ENCODE data around the gene MYOZ2.

Gene MYOZ2

DNA sequence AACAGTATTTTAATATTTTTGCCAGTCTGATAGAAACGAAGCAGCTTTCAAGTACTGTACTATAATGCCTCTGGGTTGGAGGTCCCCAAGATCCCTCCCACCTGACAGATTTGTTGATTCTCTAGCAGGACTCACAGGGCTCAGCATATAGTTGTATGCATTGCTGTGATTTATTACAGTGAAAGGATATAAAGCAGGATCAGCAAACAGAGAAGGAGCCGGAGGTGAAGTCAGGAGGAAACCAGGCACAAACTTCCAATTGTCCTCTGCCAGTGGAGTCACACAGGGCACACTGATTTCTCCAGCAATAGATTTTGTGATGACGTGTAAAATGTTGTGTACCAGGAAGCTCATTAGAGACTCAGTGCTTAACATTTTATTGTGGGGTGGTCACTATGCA lies 95.9 kb downstream of the MYOZ2 start:
- TF ChIP-seq, protein P1, sequence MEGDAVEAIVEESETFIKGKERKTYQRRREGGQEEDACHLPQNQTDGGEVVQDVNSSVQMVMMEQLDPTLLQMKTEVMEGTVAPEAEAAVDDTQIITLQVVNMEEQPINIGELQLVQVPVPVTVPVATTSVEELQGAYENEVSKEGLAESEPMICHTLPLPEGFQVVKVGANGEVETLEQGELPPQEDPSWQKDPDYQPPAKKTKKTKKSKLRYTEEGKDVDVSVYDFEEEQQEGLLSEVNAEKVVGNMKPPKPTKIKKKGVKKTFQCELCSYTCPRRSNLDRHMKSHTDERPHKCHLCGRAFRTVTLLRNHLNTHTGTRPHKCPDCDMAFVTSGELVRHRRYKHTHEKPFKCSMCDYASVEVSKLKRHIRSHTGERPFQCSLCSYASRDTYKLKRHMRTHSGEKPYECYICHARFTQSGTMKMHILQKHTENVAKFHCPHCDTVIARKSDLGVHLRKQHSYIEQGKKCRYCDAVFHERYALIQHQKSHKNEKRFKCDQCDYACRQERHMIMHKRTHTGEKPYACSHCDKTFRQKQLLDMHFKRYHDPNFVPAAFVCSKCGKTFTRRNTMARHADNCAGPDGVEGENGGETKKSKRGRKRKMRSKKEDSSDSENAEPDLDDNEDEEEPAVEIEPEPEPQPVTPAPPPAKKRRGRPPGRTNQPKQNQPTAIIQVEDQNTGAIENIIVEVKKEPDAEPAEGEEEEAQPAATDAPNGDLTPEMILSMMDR (conservative IDR thresholded peaks at IDR 0.05) = no peak

DNA sequence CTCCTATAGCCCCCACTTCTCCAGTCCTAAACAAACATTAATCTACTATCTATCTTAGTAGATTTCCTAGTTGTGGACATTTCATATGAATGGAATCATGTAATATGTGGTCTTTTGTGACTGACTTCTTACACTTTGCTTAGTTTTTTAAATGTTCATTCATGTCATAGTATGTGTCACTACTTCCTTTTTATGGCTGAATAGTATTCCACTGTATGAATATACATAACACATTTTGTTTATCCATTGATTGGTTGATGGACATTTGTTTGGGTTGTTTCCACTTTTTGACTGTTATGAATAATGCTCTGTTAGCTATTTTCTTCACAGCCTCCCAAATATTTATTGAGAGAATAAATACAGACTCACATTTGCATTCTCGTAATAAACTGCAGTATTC lies 96.7 kb downstream of the MYOZ2 start:
- TF ChIP-seq, protein P1 (conservative IDR thresholded peaks at IDR 0.05) = no peak
- no peak overlapping the region for H3K27ac ChIP-seq

More for the DNA sequence above, 95.9 kb downstream of the MYOZ2 start:
- peak overlapping the region; percentile 38; the same call in 1 of the 2 replicates for H3K27ac ChIP-seq

DNA sequence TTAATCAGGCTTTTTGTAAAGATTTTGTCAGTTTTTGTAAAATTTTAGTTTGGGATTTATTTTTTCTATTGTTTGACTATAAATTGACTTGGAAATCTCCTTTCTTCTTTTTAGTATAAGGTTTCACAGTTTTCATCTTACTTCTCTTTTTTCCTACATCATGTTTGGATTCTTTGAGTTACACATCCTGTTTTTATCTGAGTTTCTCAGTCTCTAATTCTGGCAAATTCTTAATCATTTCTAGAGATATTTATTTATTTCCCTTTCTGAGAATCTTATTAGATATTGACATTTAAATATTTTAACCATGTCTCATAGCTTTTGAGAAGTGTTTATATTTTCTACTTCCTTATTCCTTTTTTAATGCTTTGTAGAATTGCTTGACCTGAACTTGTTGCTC lies 97.6 kb downstream of the MYOZ2 start:
- no peak overlapping the region for H3K27ac ChIP-seq
- TF ChIP-seq, protein P1 (conservative IDR thresholded peaks at IDR 0.05) = no peak

DNA sequence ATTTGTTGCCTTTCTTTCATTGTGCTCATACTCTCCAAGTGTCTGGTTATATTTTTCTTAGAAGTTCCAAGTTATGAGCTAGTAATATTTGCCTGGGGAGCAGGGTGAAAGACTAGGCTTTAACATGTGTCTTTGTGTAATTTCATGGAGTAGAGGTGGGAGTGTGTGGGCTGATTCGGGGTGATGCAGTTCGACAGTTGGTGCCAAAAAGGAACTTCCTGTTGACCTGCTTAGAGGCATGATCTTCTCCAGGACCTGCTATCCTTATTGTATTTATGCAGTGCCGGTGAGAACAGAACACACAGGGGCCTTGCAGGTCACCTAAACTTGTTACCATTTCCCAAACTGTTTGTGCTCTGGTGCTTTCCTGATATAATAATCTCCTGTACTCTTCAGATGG lies 98.1 kb downstream of the MYOZ2 start:
- TF ChIP-seq, protein P1 (conservative IDR thresholded peaks at IDR 0.05) = no peak
- no peak overlapping the region for H3K27ac ChIP-seq

DNA sequence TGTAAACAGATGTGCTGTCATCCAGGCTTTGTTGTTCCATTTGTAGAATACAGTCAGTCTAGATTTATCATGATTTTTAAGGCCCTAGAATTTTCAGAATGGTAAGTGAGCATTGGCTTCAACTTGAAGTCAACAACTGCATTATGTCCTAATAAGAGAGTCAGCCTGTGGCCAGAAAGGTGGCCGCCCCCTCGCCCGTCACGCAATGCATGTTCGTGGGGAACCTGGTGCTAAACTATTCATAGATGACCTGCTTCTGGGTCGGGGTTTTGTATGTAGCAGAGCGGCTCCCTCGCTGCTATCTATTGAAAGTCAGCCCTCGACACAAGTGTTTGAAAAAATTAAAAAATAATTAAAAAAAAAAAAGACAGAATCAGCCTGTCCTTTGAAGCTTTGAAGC lies 101.6 kb downstream of the MYOZ2 start:
- TF ChIP-seq, protein P1 (conservative IDR thresholded peaks at IDR 0.05) = no peak
- H3K27ac ChIP-seq = no peak overlapping the region

Measured in VCaP (cell line).